Central memory CD8-positive, alpha-beta T cell (primary cell): Measurements from ENCODE around the gene LIFR.

Experiments used
- ATAC-seq: fragments of 150-1000 bp; cut with Tn5 transposase; replicated peaks from 2 replicates; pipeline ENCODE4 v1.10.0; 2022; ENCODE audit warnings: mild to moderate bottlenecking, moderate FRiP score, moderate number of reproducible peaks; ENCODE audit not compliant: poor library complexity, severe bottlenecking; ENCODE audit errors: extremely low read depth
- DNase-seq, 2 donors: peaks; one replicate each; pipeline ENCODE4 v3.0.0; 2021; ENCODE audit warnings: low spot score in 2 of 2
- H3K27ac Mint-ChIP-seq: one replicate; pipeline ENCODE4 v1.8.0; 2022; ENCODE audit warnings: low read depth, mild to moderate bottlenecking, moderate library complexity, mixed read lengths
- H3K27me3 Mint-ChIP-seq: one replicate; pipeline ENCODE4 v1.8.0; 2022; ENCODE audit warnings: mixed read lengths
- H3K36me3 Mint-ChIP-seq: one replicate; pipeline ENCODE4 v1.8.0; 2022; ENCODE audit warnings: mild to moderate bottlenecking, moderate library complexity, mixed read lengths; ENCODE audit not compliant: insufficient read depth
- H3K4me1 Mint-ChIP-seq: one replicate; pipeline ENCODE4 v1.8.0; 2022; ENCODE audit warnings: mixed read lengths
- H3K4me3 Mint-ChIP-seq: one replicate; pipeline ENCODE4 v1.8.0; 2022; ENCODE audit warnings: mild to moderate bottlenecking, moderate library complexity, mixed read lengths
- H3K9me3 Mint-ChIP-seq: one replicate; pipeline ENCODE4 v1.8.0; 2022; ENCODE audit warnings: mixed read lengths

The LIFR gene

GRCh38 chr5:38536968-38537367 is 19.5 kb downstream of the LIFR start:
- DNase-seq: no peak
- H3K27ac Mint-ChIP-seq: no peak overlapping the region
- no peaks in the 10 kb centered on the region for H3K9me3 Mint-ChIP-seq
- H3K4me1 Mint-ChIP-seq: no peaks in the 10 kb centered on the region
- no peak for ATAC-seq
- peaks cover 29% of the 10 kb centered on the region for H3K27me3 Mint-ChIP-seq
- H3K36me3 Mint-ChIP-seq: no peaks in the 10 kb centered on the region
- no peak overlapping the region for H3K4me3 Mint-ChIP-seq

- Mint-ChIP-seq H3K4me3 (no peak overlapping the region), H3K27me3 (peaks cover 36% of the 10 kb centered on the region), H3K9me3 (no peaks in the 10 kb centered on the region), H3K27ac (no peak overlapping the region), H3K4me1 (no peaks in the 10 kb centered on the region), H3K36me3 (no peaks in the 10 kb centered on the region)
- no peak for ATAC-seq
- DNase-seq: no peak
Observed at GRCh38 chr5:38535845-38536244, 20.6 kb downstream of the LIFR start.

- Mint-ChIP-seq H3K9me3 (no peaks in the 10 kb centered on the region), H3K27ac (no peak overlapping the region), H3K4me3 (no peak overlapping the region), H3K4me1 (no peaks in the 10 kb centered on the region), H3K36me3 (no peaks in the 10 kb centered on the region), H3K27me3 (peaks cover 38% of the 10 kb centered on the region)
- DNase-seq (no peak), ATAC-seq (no peak)
Observed at GRCh38 chr5:38535248-38535750, 21.1 kb downstream of the LIFR start.

- Mint-ChIP-seq H3K4me3 (no peak overlapping the region), H3K27ac (no peak overlapping the region), H3K4me1 (no peaks in the 10 kb centered on the region), H3K27me3 (peaks cover 33% of the 10 kb centered on the region), H3K36me3 (no peaks in the 10 kb centered on the region), H3K9me3 (no peaks in the 10 kb centered on the region)
- DNase-seq: no peak
- ATAC-seq: no peak
Observed at GRCh38 chr5:38534156-38534453, 22.3 kb downstream of the LIFR start.

- Mint-ChIP-seq H3K36me3 (no peaks in the 10 kb centered on the region), H3K9me3 (no peaks in the 10 kb centered on the region), H3K27ac (no peak overlapping the region), H3K27me3 (peaks cover 29% of the 10 kb centered on the region), H3K4me1 (no peaks in the 10 kb centered on the region), H3K4me3 (no peak overlapping the region)
- DNase-seq: no peak
- no peak for ATAC-seq
Observed at GRCh38 chr5:38533286-38534155, 22.9 kb downstream of the LIFR start.

GRCh38 chr5:38532165-38532669 is 24.2 kb downstream of the LIFR start:
- H3K27ac Mint-ChIP-seq: no peak overlapping the region
- H3K4me3 Mint-ChIP-seq: no peak overlapping the region
- no peak for DNase-seq
- no peaks in the 10 kb centered on the region for H3K36me3 Mint-ChIP-seq
- peaks cover 27% of the 10 kb centered on the region for H3K27me3 Mint-ChIP-seq
- ATAC-seq: no peak
- H3K4me1 Mint-ChIP-seq: no peaks in the 10 kb centered on the region
- no peaks in the 10 kb centered on the region for H3K9me3 Mint-ChIP-seq

GRCh38 chr5:38531518-38531917 is 24.9 kb downstream of the LIFR start:
- Mint-ChIP-seq H3K4me3 (no peak overlapping the region), H3K9me3 (no peaks in the 10 kb centered on the region), H3K27me3 (peaks cover 27% of the 10 kb centered on the region), H3K4me1 (no peaks in the 10 kb centered on the region), H3K27ac (no peak overlapping the region), H3K36me3 (no peaks in the 10 kb centered on the region)
- ATAC-seq (no peak), DNase-seq (no peak)

GRCh38 chr5:38529955-38530646 is 26.3 kb downstream of the LIFR start:
- no peak overlapping the region for H3K4me3 Mint-ChIP-seq
- no peaks in the 10 kb centered on the region for H3K4me1 Mint-ChIP-seq
- no peaks in the 10 kb centered on the region for H3K9me3 Mint-ChIP-seq
- H3K36me3 Mint-ChIP-seq: no peaks in the 10 kb centered on the region
- H3K27me3 Mint-ChIP-seq: peaks cover 38% of the 10 kb centered on the region
- DNase-seq: no peak
- no peak overlapping the region for H3K27ac Mint-ChIP-seq
- ATAC-seq: no peak

- Mint-ChIP-seq H3K4me1 (no peaks in the 10 kb centered on the region), H3K27ac (no peak overlapping the region), H3K27me3 (peaks cover 56% of the 10 kb centered on the region), H3K4me3 (no peak overlapping the region), H3K36me3 (no peaks in the 10 kb centered on the region), H3K9me3 (no peaks in the 10 kb centered on the region)
- DNase-seq (no peak), ATAC-seq (no peak)
Observed at GRCh38 chr5:38528162-38528703, 28.2 kb downstream of the LIFR start.

- DNase-seq (no peak), ATAC-seq (no peak)
- H3K27ac Mint-ChIP-seq: no peak overlapping the region
- no peaks in the 10 kb centered on the region for H3K4me1 Mint-ChIP-seq
- peaks cover 61% of the 10 kb centered on the region for H3K27me3 Mint-ChIP-seq
- no peak overlapping the region for H3K4me3 Mint-ChIP-seq
- no peaks in the 10 kb centered on the region for H3K9me3 Mint-ChIP-seq
- H3K36me3 Mint-ChIP-seq: no peaks in the 10 kb centered on the region
Observed at GRCh38 chr5:38527475-38527874, 29.0 kb downstream of the LIFR start.

GRCh38 chr5:38524022-38524421 is 32.4 kb downstream of the LIFR start:
- Mint-ChIP-seq H3K4me3 (no peak overlapping the region), H3K27ac (no peak overlapping the region), H3K36me3 (no peaks in the 10 kb centered on the region), H3K9me3 (no peaks in the 10 kb centered on the region), H3K4me1 (no peaks in the 10 kb centered on the region), H3K27me3 (peaks cover 72% of the 10 kb centered on the region)
- ATAC-seq (no peak), DNase-seq (no peak)

- no peaks in the 10 kb centered on the region for H3K9me3 Mint-ChIP-seq
Observed at GRCh38 chr5:38519476-38519875, 37.0 kb downstream of the LIFR start.

GRCh38 chr5:38518341-38518740 is 38.1 kb downstream of the LIFR start:
- DNase-seq: no peak
- H3K4me1 Mint-ChIP-seq: no peaks in the 10 kb centered on the region
- peaks cover 60% of the 10 kb centered on the region for H3K27me3 Mint-ChIP-seq
- H3K9me3 Mint-ChIP-seq: no peaks in the 10 kb centered on the region
- no peak overlapping the region for H3K27ac Mint-ChIP-seq
- H3K36me3 Mint-ChIP-seq: no peaks in the 10 kb centered on the region
- no peak overlapping the region for H3K4me3 Mint-ChIP-seq
- ATAC-seq: no peak

More at GRCh38 chr5:38519476-38519875, 37.0 kb downstream of the LIFR start:
- DNase-seq: no peak
- no peaks in the 10 kb centered on the region for H3K4me1 Mint-ChIP-seq
- H3K27me3 Mint-ChIP-seq: peaks cover 60% of the 10 kb centered on the region
- no peak overlapping the region for H3K4me3 Mint-ChIP-seq
- H3K36me3 Mint-ChIP-seq: no peaks in the 10 kb centered on the region
- ATAC-seq: no peak
- no peak overlapping the region for H3K27ac Mint-ChIP-seq
